Stimulated activated naive B cell treated with anti-CD40 and anti-IgM and Interleukin-4, amounts not matched to agents 10 μg/mL and 1 μg/mL and 100 μg/mL, for 72 hours (primary cell): Measurements from ENCODE around the gene ZNRF4.

Source experiments
- ATAC-seq, 2 donors: fragments of 150-1000 bp; cut with Tn5 transposase; replicated peaks; 2 replicates each; pipeline ENCODE4 v1.10.0; 2021; ENCODE audit warnings: moderate library complexity in 1 of 2
- DNase-seq: peaks from one replicate; pipeline ENCODE4 v3.0.0; 2021
- H3K27ac Mint-ChIP-seq: one replicate; pipeline ENCODE4 v1.8.0; 2022; ENCODE audit warnings: mild to moderate bottlenecking, mixed read lengths
- H3K27me3 Mint-ChIP-seq, 2 donors: one replicate each; pipeline ENCODE4 v1.8.0; 2022; ENCODE audit warnings: mixed read lengths in 2 of 2
- H3K36me3 Mint-ChIP-seq, 2 donors: one replicate each; pipeline ENCODE4 v1.8.0; 2022; ENCODE audit warnings: mixed read lengths in 2 of 2, mild to moderate bottlenecking in 1 of 2
- H3K4me1 Mint-ChIP-seq, 2 donors: one replicate each; pipeline ENCODE4 v1.8.0; 2022; ENCODE audit warnings: mixed read lengths in 2 of 2, mild to moderate bottlenecking in 1 of 2
- H3K4me3 Mint-ChIP-seq, 2 donors: one replicate each; pipeline ENCODE4 v1.8.0; 2022; ENCODE audit warnings: mild to moderate bottlenecking in 2 of 2, mixed read lengths in 2 of 2, moderate library complexity in 1 of 2
- H3K9me3 Mint-ChIP-seq, 2 donors: one replicate each; pipeline ENCODE4 v1.8.0; 2022; ENCODE audit warnings: mixed read lengths in 2 of 2, mild to moderate bottlenecking in 1 of 2

Gene ZNRF4

DNA sequence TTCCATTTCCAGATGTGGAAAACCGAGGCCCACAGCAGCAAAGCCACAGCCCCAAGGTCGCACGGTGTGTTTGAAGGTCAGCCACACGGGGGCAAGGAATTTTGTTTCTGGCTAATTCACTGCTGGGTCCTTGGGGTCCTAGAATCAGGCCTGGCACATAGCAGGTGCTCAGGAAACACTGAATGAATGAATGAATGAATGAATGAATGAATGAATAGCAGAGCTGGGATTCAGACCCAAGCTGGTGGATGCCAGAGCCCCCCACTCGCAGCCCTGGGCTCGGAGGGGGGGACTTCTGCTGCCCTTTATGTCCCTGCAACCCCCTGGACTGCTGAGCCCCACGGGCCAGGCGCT is 37.0 kb downstream of the ZNRF4 start:
- Mint-ChIP-seq H3K36me3 (no peaks in the 10 kb centered on the region), H3K9me3 (peaks cover 2 to 4% of the 10 kb centered on the region in 2 donors), H3K4me3 (no peak overlapping the region), H3K27me3 (peaks cover 55 to 82% of the 10 kb centered on the region in 2 donors), H3K27ac (no peak overlapping the region), H3K4me1 (peaks cover 0 to 5% of the 10 kb centered on the region in 2 donors)
- DNase-seq (no peak), ATAC-seq (no peak)

DNA sequence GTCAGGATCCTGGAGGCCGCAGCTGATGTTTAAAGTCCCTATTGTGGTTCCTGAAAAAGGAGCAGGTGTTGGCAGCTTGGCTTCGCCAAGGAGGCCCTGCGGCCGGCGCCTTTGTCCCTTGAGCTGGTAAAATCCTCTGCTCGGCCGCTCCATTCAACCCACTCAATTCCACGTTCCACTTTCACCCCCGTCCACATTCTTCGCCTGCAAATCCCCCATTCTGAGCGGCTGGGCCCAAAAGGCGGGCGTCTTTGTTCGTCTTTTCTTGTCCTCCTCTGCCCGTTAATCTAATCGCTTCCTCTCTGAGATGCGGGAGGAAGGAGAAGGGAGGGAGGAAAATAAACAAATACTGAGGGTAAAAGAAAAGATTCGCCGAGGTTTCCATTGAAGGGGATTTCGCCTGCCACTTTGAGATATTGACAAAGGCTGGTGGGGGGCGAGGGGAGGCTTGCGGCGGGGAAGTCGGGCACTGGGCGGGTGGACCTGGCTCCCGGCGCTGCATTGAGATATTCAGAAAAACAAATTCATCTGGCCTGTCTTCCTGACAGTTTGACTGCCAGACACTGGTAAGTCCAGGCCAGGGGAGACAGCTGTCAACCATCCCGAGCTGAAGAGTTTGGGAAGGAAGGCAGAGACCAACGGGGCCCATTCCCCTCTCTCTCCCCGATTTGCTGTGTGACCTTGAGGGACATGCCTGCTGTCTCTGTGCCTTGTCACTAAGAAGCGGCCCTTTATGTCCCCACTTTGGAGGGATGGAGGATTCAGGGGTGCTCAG is 37.6 kb downstream of the ZNRF4 start:
- H3K9me3 Mint-ChIP-seq = peaks cover 3 to 4% of the 10 kb centered on the region in 2 donors
- H3K4me1 Mint-ChIP-seq = peaks cover 0 to 5% of the 10 kb centered on the region in 2 donors
- peaks cover 60 to 87% of the 10 kb centered on the region in 2 donors for H3K27me3 Mint-ChIP-seq
- no peak overlapping the region for H3K4me3 Mint-ChIP-seq
- H3K27ac Mint-ChIP-seq = no peak overlapping the region
- no peaks in the 10 kb centered on the region for H3K36me3 Mint-ChIP-seq
- ATAC-seq = no peak
- no peak for DNase-seq

DNA sequence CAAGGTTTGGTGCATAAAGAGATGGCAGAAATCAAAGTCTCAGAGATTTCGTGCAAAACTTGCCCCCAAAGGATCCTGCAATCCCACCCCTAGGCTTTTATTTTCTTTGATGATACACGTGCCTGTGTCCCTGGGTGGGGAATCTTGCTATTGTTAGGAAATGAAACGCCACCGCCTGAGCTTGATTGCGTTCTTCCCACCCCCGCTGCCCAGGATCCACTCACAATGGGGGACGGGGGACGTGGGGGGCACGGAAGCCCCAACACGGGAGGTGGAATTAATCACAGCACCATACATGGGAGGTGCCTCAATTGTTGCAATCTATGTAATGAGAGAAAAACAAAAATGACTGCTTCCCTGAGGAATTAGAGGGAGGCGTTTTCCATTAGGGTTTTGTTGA is 39.6 kb downstream of the ZNRF4 start:
- peaks cover 4 to 6% of the 10 kb centered on the region in 2 donors for H3K9me3 Mint-ChIP-seq
- no peaks in the 10 kb centered on the region for H3K36me3 Mint-ChIP-seq
- peaks cover 63 to 88% of the 10 kb centered on the region in 2 donors for H3K27me3 Mint-ChIP-seq
- DNase-seq = no peak
- peaks cover 0 to 5% of the 10 kb centered on the region in 2 donors for H3K4me1 Mint-ChIP-seq
- no peak for ATAC-seq
- H3K4me3 Mint-ChIP-seq = no peak overlapping the region
- no peak overlapping the region for H3K27ac Mint-ChIP-seq

DNA sequence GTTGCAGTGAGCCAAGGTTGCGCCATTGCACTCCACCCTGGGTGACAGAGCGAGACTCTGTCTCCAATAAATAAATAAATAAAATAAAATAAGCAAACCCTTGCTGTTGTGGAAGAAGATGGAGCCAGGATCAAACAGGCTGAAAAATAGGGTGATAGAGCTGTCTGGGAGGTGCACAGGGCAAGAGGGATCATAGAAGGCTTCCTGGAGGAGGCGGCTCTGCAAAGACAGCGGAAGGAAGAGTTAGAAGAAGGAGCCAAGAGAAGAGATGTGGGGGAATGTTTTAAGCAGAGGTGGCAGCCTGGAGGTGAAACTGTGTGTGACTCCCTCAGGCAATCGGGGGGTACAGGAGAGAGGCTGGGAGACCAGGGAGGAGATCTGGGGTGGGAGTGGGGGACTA is 40.6 kb downstream of the ZNRF4 start:
- Mint-ChIP-seq H3K27ac (no peak overlapping the region), H3K9me3 (peaks cover 4 to 6% of the 10 kb centered on the region in 2 donors), H3K4me3 (no peak overlapping the region), H3K27me3 (peaks cover 53 to 78% of the 10 kb centered on the region in 2 donors), H3K36me3 (no peaks in the 10 kb centered on the region), H3K4me1 (peaks cover 0 to 5% of the 10 kb centered on the region in 2 donors)
- no peak for ATAC-seq
- DNase-seq = no peak

DNA sequence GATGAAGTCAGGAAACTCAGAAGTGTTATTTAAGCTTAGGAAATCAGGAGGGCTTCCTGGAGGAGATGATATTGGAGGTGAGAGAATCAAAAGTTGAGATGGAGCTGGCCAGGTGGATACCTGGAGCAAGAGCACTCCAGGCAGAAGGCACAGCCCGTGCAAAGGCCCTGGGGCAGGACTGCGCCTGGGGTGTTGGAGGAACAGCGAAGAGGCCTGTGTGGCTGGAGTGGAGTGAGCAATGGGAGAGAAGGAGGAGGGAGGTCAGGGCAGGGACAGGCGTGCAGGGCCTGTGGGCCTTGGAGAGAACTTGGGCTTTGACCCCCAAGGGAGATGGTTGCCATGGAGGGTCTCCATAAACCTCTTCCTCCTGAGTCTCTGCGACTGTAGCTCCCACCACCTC is 42.1 kb downstream of the ZNRF4 start:
- no peak for DNase-seq
- Mint-ChIP-seq H3K9me3 (peaks cover 13 to 14% of the 10 kb centered on the region in 2 donors), H3K27me3 (peaks cover 53 to 70% of the 10 kb centered on the region in 2 donors), H3K27ac (no peak overlapping the region), H3K4me1 (peaks cover 0 to 5% of the 10 kb centered on the region in 2 donors), H3K36me3 (peaks cover 2 to 8% of the 10 kb centered on the region in 2 donors), H3K4me3 (no peak overlapping the region)
- ATAC-seq = no peak

DNA sequence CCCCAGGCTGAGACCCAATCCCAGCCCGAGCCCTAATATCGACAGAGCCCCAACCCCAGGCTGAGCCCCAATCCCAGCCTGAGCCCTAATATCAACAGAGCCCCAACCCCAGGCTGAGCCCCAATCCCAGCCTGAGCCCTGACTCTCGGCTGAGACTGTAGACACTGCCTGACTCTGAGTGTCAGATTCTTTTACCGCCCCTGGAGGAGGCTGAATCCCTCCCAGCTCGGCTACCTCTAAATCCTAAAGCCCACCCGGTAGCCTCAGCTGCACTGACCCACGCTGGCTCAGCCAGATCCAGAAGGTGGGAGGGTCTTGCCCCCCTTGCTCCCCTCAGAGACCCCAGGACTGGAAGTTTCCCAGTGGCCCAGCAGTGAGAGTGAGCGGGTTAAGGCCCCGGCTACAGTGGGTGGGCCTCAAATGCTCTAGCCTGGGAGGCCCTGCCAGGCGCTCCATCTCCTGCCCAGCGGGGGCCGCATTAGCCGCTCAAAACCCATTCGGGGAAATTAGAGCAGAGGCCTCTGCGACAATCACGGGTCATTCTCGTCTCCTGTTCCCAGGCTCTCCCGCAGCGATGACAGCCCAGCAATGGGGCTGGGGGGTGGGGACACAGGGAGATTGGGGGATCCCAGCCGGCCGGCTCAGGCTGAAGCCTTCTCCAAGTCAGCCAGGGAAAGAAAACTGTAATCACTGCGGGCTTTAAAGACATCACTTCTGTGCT is 43.8 kb downstream of the ZNRF4 start:
- no peak for ATAC-seq
- Mint-ChIP-seq H3K36me3 (peaks cover 6 to 9% of the 10 kb centered on the region in 2 donors), H3K4me1 (no peaks in the 10 kb centered on the region), H3K9me3 (peaks cover 19 to 20% of the 10 kb centered on the region in 2 donors), H3K27me3 (peaks cover 48 to 59% of the 10 kb centered on the region in 2 donors), H3K27ac (no peak overlapping the region), H3K4me3 (no peak overlapping the region)
- DNase-seq = no peak

DNA sequence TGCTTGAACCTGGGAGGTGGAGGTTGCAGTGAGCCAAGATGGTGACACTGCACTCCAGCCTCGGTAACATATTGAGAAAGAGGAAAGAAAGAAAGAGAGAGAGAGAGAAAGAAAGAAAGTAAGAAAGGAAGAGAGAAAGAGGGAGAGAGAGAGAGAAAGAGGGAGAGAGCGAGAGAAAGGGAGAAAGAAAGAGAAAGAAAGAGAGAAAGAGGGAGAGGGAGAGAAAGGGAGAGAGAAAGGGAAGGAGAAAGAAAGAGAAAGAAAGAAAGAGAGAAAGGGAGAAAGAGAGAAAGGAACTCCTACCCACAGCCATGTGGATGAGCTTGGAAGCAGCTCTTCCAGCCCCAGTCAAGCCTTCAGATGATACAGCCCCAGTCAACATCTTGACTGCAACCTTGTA is 46.7 kb downstream of the ZNRF4 start:
- H3K27me3 Mint-ChIP-seq = peaks cover 30 to 32% of the 10 kb centered on the region in 2 donors
- no peak for ATAC-seq

DNA sequence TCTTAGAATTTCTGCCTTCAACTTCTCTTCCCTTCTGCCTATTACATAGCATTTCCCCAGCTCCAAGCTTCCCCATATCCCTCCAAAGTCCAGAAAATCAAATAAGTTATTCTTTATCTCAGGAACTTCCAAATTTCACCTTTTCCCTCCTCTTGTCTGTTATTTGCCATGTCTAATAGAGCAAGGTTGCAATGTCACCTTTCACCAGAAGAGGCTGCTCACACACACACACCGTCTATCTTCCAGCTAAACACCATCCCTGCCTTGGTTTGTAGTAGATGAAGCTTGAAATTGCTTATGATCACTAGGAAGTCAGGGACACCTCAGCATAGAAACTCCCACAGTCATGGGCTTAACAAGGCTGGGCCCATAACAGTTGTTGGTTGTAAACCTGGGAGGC is 48.4 kb downstream of the ZNRF4 start:
- no peak overlapping the region for H3K4me3 Mint-ChIP-seq
- H3K27me3 Mint-ChIP-seq = peaks cover 17 to 18% of the 10 kb centered on the region in 2 donors
- no peaks in the 10 kb centered on the region for H3K4me1 Mint-ChIP-seq
- DNase-seq (no peak), ATAC-seq (no peak)
- peaks cover 11 to 12% of the 10 kb centered on the region in 2 donors for H3K36me3 Mint-ChIP-seq
- peaks cover 21 to 23% of the 10 kb centered on the region in 2 donors for H3K9me3 Mint-ChIP-seq
- no peak overlapping the region for H3K27ac Mint-ChIP-seq

More for the DNA sequence above, 46.7 kb downstream of the ZNRF4 start:
- Mint-ChIP-seq H3K9me3 (peaks cover 23 to 25% of the 10 kb centered on the region in 2 donors), H3K27ac (no peak overlapping the region), H3K4me1 (no peaks in the 10 kb centered on the region), H3K36me3 (peaks cover 11 to 12% of the 10 kb centered on the region in 2 donors), H3K4me3 (no peak overlapping the region)
- DNase-seq = no peak

DNA sequence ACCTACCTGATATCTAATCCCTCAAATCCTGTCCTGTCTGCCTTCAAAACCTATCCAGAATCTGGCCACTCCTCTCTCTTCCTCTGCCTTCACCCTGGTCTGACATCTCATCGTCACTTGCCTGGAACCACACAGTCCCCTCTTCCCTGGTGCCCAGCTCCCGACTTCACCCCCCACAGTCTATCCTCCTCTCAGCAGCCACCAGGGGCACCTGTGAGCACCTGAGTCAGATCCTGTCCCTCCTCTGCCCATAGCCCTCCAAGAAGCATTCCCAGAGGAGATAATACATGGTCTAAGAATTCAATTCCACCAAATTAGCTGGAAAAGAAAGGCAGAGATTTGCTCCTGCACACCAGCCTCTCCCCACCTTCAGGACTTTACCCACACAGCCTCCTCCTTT is 48.9 kb downstream of the ZNRF4 start:
- Mint-ChIP-seq H3K27ac (no peak overlapping the region), H3K27me3 (peaks cover 14 to 15% of the 10 kb centered on the region in 2 donors), H3K4me3 (no peak overlapping the region), H3K9me3 (peaks cover 21 to 23% of the 10 kb centered on the region in 2 donors), H3K36me3 (peaks cover 11 to 12% of the 10 kb centered on the region in 2 donors), H3K4me1 (no peaks in the 10 kb centered on the region)
- DNase-seq (no peak), ATAC-seq (no peak)
